NCI-H460 (cell line): ENCODE results near the gene FDX2. TPM values are rescaled to one million over a fixed set of nuclear protein-coding genes. Genes with fewer than 3 reads are reported as not detected.

ENCODE experiments used
- DNase-seq: peaks from one replicate; pipeline ENCODE4 v3.0.0-alpha.2; 2016; ENCODE audit warnings: low read depth; ENCODE audit errors: extremely low read depth
- total RNA-seq: library from RNA; depleted of rRNA; stranded (reverse); fragments of >200 nt; shearing (Covaris generic); gene quantifications from 2 replicates; pipeline ENCODE4 v1.2.3, GENCODE V29; 2014

FDX2 gene
- total RNA-seq, 1 experiment from 2014 or later, result 12.6 TPM

DNA sequence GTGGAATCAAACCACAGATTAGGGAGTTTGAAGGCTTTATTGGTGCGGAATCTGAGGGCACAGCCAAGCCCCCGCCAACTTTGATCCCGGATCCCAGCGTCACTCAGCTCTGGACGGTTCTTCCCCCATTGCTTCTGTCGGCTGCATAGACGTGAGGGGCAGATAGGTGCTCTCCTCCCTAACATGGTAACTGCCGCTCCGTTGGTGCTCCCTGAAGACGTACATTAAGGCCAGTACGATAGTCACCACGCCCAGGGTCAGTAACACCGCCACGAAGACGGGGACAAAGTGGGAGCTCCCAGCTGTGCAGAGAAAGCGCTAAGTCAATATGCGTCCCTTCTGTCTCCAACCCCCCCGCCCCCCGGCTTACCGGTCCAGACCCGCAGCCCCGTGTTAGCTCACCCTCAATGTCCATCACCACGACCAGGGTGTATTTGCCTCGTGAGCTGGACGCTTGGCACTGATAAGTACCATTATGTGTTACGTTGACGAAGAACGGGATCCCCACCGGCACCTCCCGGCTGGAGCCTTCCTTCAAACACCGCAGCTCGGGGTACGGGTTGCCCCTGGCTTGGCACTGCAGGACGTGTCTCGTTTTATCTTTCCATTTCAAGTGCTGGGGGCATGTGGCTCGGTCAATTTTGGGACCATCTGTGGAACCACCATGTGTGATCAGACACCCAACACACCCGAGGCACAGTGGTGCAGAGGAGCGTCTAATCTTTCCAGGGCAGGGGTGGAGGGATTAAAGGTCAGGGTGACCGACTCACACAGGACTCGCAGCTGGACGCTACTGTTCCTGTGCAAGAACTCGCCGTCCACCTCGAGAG is 18.2 kb upstream of the FDX2 start:
- no peak for DNase-seq

DNA sequence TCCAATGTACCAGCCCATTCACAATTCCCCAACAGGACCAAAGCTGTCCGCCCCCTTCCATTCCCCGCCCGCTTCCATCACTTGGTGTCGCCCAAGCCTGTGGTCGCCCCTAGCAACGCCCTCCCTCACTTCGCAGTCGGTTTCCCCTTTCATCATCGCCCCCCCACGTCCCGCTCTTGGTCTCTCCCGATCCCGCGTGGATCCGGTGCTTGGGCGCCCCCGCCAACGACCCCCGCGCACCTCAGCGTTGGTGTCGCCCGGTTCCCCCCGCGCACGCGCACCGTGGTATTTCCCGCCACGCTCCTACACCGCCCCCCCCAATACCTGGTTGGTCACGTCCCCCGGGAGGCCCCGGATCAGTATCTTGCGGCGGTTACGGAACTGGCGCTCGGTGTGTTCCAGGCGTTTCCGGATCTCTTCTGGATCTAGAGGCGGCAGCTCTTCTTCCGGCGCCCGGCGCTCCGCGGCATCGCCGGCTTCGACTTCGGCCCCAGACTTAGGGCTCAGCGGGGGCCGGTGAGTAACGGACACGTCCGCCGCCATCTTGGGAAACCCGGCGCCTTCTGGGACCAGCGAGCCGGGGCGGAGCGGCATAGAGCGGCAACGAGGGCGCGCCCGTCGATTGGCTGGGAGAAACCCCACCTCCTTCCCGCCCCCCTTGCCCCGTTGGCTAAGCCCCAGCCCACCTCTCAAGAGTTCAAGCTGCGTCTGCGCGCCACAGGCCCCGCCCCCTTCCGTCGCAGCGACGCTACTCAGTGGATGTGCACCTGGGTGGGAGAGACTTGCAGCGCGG is 17.3 kb upstream of the FDX2 start, which contains the start of gene RAVER1:
Gene RAVER1, minus strand, starts transcription at position 565 of the 793 bp plus-strand sequence. Its CDS starts 22 bp downstream, at position 543.
- DNase-seq, result peak; percentile 93

DNA sequence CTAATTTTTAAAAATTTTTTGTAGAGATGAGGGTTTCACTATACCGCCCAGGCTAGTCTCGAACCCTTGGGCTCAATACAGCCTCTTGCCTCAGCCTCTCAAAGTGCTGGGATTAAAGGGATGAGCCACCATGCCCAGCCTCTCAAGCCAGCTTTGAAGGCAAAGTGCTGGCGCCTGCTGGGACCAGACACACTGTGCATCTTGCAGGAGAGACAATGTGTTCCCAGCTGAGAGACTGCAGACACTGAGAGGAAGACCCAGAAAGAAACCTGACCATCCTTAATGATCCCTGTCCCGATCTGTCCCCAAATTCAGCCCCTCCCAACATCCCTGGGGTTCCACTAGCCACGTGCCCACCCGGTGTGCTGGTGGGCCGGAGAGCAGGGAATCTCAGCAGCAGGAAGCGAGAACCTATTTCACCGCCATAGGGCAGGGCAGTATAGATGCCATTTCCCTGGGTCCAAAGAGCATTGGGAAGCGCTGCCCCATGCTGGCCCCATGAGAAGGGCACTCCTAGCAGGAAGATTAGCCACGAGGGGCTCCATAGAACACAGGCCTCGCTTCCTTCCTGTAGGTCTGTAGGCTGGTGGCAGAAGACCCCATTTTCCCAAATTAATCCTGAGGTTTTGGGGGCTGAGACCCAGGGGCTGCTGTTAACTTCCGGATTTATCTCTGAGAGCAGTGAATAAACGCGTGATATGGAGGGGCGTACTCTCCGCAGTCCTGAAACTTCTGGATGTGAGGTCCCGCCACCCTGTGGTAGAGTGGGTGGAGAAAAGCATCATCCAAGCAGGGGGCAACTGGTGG is 16.5 kb upstream of the FDX2 start:
- no peak for DNase-seq

DNA sequence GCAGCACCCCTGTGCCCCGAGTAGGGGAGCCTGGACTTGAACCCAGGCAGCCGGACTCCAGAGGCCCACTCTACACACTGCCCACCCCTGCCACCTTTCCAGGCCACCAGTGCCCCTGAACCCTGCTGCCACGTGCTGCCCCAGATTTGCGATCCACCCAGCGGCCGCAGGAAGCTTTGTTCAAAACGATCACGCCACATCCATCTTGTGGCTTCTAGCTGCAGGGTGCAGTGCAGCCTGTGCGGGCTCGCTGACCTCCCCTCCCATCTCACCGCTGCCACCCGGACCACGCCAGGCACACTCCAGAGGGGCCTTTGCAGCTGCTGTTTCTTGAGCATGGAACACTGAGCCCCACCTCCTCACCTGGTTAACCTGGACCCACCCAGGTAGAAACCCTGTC is 13.7 kb upstream of the FDX2 start:
- no peak for DNase-seq

DNA sequence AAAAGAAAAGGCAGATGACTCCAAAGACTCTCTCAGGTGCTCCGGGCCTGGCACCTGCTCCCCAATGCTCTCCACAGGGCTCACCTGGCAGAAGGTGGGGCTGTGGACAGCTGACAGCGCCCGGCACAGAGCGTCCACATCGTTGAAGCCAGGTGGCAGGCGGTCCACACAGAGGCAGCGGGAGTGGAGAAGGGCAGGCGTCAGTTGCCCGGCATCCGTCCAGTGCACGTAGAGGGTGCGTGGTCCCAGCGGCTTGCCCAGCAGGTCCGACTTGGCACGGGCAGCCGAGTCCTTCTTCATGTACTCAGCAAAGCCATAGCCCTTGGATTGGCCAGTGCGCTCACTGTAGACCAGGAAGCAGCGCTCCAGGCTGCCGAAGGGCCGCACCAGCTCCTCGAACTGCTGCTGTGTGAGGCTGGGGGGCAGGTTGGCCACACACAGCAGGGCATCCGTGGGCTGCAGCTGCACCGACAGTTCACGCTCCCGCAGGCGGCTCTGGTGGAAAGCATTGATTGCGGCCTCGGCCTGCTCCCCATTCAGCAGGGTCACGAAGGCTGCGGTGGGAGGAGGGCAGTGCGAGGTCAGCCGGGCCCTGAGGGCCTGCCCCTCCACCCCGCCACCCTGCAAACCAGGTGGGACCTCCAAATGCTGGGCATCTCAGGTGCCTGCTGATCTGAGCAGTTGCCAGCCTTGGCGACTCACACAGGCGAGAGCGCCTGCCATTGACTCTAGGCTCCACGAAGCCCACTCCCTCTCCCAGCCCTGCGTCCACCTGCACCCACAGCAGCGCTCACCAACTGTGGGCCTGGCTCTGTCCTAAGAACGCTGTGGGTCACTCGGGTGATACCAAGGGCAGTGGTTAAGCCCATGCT is 13.0 kb upstream of the FDX2 start:
- DNase-seq, result no peak

DNA sequence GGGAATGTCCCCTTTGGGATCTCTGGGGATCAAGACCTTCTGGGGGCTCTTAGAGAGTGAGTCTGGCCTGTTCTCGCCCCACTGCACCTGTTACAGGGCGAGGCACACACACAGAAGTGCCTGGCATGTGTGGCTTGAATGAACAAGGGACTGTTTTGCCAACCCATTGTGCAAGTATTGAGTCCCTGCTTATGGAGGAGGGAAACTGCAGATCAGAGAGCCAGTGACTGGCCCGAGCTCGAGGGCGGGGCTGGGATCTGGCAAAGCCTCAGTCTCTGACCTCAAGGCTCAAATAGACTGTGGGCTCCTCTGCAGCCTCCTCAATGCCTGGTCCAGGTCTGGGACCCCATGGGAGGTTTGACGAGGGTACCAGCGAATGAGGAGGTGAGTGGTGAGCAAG is 12.0 kb upstream of the FDX2 start:
- DNase-seq, result no peak

DNA sequence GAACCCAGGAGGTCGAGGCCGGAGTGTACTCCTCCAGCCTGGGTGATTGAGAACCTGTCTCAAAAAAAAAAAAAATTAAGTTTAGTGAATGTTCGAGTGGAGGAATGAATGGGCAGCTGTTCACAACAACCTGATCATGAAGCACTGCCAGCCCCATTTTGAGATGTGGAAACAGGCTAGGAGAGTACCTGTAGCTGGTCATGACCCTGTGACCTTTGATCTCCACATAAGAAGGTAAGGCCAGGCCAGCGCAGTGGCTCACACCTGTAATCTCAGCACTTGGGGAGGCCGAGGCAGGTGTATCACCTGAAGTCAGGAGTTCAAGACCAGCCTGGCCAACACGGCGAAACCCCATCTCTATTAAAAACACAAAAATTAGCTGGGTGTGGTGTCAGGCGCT is 9.9 kb upstream of the FDX2 start:
- DNase-seq, result no peak

DNA sequence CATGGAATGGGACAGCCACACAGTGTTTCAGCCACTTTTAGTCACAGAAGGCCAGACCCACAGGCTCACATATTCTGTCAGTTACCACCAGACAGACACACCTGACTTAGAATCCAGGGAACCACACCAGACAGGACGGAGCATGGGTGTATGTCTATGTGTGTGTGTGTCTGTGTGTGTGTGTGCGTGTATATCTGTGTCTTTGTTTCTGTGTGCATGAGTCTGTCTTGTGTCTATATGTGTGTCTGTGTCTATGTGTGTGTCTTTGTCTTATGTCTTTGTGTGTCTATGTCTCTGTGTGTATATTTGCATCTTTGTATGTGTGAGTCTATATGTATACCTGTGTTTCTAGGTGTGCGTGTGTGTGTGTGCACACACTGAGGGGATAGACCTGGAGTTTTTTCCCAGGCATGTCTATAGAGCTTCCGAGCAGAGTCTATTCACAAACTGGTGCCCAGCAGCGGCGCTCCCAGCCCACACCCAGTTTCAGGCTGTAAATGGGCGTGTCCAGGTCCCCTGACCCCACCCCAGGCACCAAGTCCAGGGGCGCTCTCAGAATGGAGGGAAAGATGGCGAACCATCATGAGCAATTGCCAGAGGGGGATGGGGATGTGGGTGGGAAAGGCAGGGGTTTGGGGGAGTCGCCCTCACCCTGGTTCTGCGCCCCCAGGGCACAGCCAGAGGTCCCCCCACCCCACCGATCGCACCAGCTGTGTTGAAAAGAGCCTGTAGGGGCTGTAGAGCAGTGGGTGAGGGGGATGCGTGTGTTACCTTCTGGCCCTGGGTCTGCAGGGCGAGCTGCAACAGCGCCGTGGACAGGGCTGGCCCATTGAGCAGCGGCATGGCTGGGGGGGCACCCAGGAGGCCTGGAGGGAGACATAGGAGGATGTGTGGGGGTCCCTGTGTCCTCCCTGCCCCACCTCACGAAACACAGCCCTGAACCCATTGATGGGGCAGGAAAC is 6.3 kb upstream of the FDX2 start:
- DNase-seq, result no peak

DNA sequence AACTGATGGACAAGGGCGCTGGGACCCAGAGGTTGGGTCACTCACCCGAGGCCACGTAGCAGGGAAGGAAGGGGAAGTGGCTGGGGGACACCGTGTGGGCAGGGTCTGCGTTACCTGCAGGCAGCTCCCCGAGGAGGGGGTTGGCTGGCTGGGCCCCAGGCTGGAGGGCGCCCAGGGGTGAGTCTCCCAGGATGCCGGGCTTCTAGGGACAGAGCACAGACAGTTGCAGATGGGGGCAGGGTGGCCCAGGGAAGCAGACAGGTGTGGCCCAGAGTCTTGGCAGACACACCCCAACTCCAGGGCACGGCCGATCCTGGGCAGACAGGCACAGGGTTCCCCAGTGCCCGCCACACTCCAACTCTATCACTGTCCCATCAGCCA is 5.6 kb upstream of the FDX2 start:
- DNase-seq, result no peak

DNA sequence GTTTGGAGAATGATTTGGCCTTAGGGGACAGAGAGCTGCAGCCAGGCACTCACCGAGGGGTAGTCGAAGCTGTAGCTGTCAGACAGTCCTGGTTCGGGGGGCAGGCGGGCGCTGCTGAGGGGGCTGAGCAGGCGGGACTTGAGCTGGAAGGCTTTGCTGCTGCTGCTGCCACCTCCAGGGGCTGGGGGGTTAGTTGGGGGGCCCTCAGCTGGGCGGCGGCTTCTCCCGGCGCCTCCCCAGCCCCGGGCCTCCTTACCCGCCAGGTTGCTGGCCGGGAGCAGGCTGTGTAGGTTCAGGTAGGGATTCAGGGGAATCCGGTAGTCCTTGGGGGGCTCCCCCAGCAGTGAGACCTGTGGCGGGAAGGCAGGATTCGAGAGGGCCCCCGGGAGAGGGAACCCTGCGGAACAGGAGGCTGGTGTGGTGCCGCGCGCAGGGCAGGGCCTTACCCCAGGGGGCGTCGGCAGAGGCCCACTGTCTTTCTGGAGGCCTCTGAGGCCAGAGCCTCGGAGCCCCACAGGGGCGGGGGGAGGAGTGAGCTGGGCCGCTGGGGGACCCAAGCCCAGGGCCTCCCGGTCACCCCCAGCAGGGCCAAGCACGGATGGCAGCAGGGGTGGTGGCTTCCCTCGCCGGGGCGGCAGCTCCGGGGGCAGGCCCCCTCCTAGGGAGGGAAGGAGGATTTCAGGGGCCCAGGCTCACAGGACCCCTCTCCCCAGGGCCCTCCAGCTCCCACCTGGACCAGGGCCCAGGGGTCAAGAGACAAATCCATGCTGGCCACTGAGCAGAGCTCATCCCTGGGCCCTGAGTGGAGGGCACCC is 5.0 kb upstream of the FDX2 start:
- no peak for DNase-seq

DNA sequence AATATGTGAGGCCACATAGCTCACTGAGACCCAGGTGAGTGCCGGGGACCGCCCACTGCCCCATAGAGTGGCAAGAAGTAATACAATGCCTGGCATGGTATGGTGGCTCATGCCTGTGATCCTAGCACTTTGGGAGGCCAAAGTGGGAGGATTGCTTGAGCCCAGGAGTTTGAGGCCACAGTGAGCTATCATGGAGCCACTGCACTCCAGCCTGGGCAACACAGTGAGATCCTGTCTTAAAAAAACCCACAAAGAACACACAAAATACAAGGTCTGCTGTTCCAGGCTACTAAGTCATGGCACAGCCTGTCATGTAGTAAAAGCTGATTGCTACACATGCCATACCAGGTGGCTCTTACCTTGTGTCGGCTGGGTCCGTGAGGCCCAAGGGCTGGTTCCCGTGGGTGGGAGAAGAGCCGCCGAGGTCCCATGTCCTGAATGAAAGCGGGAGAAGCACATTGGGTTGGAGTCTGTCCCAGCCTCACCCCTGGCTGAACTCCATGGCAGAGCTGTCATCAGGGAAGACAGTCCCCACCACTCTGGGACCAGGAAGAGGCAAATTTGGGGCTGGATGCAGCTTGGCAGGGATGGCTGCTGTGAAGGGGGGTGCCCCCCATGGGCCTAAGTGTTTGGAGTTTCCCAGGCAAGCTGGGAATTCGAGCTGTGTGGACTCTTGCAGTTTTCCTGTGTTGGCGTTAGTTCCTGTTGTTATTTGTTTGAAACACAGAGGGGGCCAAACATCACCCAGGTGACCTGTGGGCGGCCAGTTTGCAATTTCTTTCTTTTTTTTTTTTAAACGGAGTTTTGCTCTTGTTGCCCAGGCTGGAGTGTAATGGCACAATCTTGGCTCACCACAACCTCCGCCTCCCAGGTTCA is 3.2 kb upstream of the FDX2 start:
- DNase-seq, result no peak

DNA sequence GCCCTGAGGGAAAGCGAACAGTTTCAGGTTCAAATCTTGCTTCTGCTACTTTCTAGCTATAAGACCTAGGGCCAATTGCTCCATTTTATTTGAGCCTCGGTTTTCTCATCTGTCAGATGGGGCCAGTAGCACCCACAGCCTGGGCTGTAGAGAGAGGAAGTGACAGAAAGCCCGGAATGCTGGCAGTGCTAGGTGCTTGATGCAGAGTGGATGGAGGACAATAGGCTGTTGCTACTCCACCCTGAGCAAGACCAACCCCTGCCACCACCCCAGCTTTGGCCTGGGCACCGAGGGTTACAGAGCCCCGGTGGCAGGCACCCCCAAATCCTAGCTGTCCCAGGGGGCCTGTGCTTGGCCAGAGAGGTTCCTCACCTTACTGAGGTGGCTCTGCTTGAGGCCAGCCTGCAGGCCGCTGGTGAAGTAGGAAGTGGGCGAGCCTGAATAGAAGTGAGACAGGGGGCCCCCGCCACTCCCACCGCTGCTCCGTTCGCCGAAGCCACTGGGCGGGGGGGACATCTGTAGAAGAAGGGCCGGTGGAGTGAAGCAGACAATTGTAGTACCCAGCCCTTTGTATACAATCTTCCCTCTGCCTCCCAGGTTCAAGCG is 2.1 kb upstream of the FDX2 start:
- DNase-seq, result no peak

DNA sequence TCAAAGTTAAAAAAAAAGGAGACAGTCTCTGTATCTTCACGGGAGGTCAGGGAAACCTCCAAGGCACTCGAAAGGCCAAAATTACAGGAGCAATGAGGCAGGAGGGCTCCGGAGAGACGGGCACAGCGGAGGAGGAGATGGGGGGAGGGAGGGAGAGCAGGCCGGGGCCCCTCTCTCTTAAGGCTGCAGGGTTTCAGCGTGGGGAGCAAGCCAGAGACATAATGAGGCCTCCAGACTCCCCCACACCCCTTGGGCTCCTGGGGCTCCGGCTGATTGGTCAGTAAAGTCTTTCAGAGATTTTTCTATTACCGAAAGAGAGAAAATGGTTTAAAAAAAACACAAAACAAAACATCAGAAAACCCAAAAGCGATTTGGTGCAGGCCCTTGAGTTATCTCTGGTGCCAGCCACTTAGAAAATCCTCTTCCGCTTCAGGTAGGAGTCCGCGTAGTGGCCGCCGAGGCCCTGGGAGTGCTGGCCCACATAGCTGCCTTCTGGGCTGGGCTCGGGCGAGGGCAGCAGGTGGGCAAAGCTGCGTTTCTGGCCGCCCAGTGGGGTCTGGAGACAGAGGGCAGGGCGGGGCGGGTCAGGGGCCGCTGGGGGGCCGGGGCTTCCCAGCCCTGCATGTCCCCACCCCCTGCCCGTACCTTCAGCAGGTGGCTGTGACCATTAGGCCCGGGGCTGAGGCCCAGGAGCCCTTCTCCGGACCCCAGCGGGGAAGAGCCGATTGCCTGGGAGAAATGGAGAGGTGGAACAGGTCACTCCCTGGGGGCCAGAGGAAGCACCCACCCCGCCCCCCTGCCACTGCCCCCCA is 1.4 kb upstream of the FDX2 start:
- DNase-seq, result no peak

DNA sequence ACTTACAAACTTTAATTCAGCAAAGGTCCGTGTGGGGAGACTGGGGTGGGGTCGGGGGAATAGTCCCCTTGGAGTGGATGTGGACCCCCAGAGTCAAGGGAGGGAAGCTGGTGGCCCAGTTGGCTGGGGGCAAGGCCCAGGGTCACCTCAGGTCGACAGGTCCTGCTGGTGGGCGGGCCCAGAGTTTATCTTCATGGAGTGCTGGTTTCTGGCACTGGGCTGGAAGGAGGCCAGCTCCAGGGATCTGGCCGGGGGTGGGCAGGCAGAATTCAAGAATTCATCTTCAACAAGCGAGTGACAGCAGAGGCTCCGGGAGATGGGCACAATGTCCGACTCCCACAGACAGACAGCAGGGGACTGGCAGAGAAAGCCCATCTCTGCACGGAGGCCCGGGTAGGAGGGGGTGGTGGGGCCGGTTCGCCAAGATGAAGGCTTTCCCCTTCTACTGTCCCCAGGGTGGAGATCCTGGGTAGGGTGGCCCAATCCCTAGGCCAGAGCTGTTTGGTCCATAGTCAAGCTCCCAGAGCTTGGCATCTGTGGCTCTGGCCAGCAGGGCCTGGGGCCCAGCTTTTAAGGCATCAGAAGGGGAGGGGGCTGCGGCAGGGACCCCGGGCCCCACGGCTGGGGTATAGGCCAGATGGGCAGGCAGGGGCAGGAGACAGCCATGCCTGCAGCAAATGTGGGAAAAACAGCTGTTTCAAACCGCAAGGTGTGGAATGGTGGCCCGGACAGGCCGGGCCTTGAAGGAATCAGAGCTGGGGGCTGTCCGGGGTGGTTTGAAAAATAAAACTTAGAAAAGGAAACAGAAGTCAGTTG is 622 bp upstream of the FDX2 start:
- no peak for DNase-seq

DNA sequence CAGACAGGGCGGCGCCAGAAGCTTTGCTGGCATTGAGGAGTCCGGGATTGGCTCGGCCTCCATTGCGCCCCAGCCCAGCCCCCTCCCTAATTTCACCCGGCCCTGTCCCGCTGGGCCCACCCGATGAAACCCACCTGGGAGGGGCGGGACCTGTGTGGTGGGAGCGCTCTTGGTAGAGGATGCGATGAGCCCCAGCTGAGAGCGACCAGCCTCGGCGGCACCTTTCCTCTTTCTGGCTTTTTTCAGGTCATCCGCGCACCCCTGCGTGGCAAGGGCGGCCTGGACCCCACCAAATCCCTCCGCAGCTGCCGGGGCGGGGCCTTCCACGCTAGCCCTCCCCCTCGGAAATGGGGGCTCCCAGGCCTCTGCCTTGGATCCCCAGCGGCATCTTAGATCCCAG is 6.4 kb downstream of the FDX2 start, which contains the start of gene ZGLP1:
Gene ZGLP1, minus strand, starts transcription at position 393 of the 400 bp plus-strand sequence.
- DNase-seq, result no peak
